Activated CD4-positive, alpha-beta T cell treated with anti-CD3 and anti-CD28 coated beads for 36 hours (primary cell): ENCODE measurements around the gene PIK3CG. TPM values are rescaled to one million over a fixed set of nuclear protein-coding genes. Genes with fewer than 3 reads are reported as not detected.
"Not testable (repeated sequence)": the region's sequence is repeated elsewhere in the genome, so short reads cannot be mapped to it uniquely, and the experiment has no call there.

Experiments
- ATAC-seq: fragments of 200-7000 bp; cut with Tn5 transposase; one replicate; pipeline ENCODE4 v1.10.0; 2021; ENCODE audit warnings: mild to moderate bottlenecking, moderate library complexity
- CTCF ChIA-PET: fragments of 350-600 bp; sonication (Branson Sonifier 250); formaldehyde crosslinking; loops from one replicate; lab custom pipeline; 2021; ENCODE audit warnings: antibody characterized with exemption; lab: Charles Lee
- POLR2A ChIA-PET: fragments of 350-600 bp; sonication (Branson Sonifier 250); formaldehyde crosslinking; loops from one replicate; lab custom pipeline; 2021; ENCODE audit warnings: antibody characterized with exemption, inconsistent platforms; lab: Charles Lee
- DNase-seq: peaks from one replicate; pipeline ENCODE4 v3.0.0-alpha.2; 2020
- H3K27ac Mint-ChIP-seq: one replicate; pipeline ENCODE4 v1.8.0; 2021; ENCODE audit warnings: mixed read lengths
- H3K27me3 Mint-ChIP-seq: one replicate; pipeline ENCODE4 v1.8.0; 2021; ENCODE audit warnings: mixed read lengths
- H3K36me3 Mint-ChIP-seq: one replicate; pipeline ENCODE4 v1.8.0; 2021; ENCODE audit warnings: low read depth, mixed read lengths
- H3K4me1 Mint-ChIP-seq: one replicate; pipeline ENCODE4 v1.8.0; 2021; ENCODE audit warnings: mixed read lengths
- H3K4me3 Mint-ChIP-seq: one replicate; pipeline ENCODE4 v1.8.0; 2021; ENCODE audit warnings: mild to moderate bottlenecking, moderate library complexity, mixed read lengths
- H3K9me3 Mint-ChIP-seq: one replicate; pipeline ENCODE4 v1.8.0; 2021; ENCODE audit warnings: low read depth, mixed read lengths
- intact Hi-C, 2 experiments: fragments of 100-400 bp; cut with DNase I in 1 of 2; cut with micrococcal nuclease in 1 of 2; formaldehyde crosslinking; loops; one replicate each; pipeline versions ENCODE4 v1.14.2 to v1.15.1; 2022 to 2024; cut with DNase I, micrococcal nuclease
- total RNA-seq, 2 experiments: library from RNA; stranded (reverse); gene quantifications; one replicate each; pipeline ENCODE4 v1.2.3, GENCODE V29; 2021

Gene PIK3CG
- total RNA-seq, 2 experiments from 2014 or later = 9.9 to 14.3 TPM

DNA sequence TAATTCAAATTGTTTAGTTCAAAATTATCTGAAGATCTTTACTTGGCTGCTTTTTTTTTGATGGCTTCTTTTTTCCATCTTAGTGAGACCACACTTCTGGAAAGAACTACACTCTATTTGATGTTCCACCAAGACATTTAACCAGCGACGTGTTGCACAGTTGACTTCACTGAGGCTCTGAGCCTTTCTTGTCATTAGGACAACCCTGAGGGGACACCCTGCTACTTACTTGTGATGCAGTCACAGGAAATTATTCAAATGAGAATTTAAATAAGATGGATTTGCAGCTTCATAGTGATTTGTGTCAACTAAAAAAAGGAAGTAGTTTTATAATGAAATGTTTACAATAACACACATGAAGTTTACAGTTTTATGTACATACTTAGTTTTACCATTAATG lies 25.6 kb upstream of the PIK3CG start:
- peaks cover 3% of the 10 kb centered on the region for H3K4me1 Mint-ChIP-seq

GRCh38 chr7:106840342-106840741 lies 24.7 kb upstream of the PIK3CG start:
- Mint-ChIP-seq H3K36me3 (no peaks in the 10 kb centered on the region), H3K4me1 (peaks cover 3% of the 10 kb centered on the region), H3K4me3 (no peak overlapping the region), H3K27me3 (no peaks in the 10 kb centered on the region), H3K9me3 (no peaks in the 10 kb centered on the region), H3K27ac (no peak overlapping the region)
- no peak for ATAC-seq
- intact Hi-C loops = no loop called here
- ChIA-PET CTCF (no interaction called here), POLR2A (no interaction called here)
- no peak for DNase-seq

More for the DNA sequence above, 25.6 kb upstream of the PIK3CG start:
- Mint-ChIP-seq H3K9me3 (no peaks in the 10 kb centered on the region), H3K27ac (no peak overlapping the region), H3K27me3 (no peaks in the 10 kb centered on the region), H3K36me3 (no peaks in the 10 kb centered on the region), H3K4me3 (no peak overlapping the region)
- no peak for ATAC-seq
- ChIA-PET CTCF (interaction anchor here (0.6 kb wide), 1 partner anchor 346 kb away, joined by 3 read pairs; no protein-coding TSS in a partner anchor), POLR2A (no interaction called here)
- intact Hi-C loops = no loop called here
- no peak for DNase-seq

- intact Hi-C loops = no loop called here
- ChIA-PET CTCF (interaction anchor here (0.8 kb wide), 1 partner anchor 12 kb away, joined by 3 read pairs; no protein-coding TSS in a partner anchor), POLR2A (no interaction called here)
- no peaks in the 10 kb centered on the region for H3K36me3 Mint-ChIP-seq
- no peaks in the 10 kb centered on the region for H3K9me3 Mint-ChIP-seq
- no peak overlapping the region for H3K27ac Mint-ChIP-seq
- no peak overlapping the region for H3K4me3 Mint-ChIP-seq
- DNase-seq (no peak), ATAC-seq (no peak)
- H3K27me3 Mint-ChIP-seq = no peaks in the 10 kb centered on the region
- peaks cover 3% of the 10 kb centered on the region for H3K4me1 Mint-ChIP-seq
These were observed 23.1 kb upstream of the PIK3CG start for GRCh38 chr7:106841896-106842390.

DNA sequence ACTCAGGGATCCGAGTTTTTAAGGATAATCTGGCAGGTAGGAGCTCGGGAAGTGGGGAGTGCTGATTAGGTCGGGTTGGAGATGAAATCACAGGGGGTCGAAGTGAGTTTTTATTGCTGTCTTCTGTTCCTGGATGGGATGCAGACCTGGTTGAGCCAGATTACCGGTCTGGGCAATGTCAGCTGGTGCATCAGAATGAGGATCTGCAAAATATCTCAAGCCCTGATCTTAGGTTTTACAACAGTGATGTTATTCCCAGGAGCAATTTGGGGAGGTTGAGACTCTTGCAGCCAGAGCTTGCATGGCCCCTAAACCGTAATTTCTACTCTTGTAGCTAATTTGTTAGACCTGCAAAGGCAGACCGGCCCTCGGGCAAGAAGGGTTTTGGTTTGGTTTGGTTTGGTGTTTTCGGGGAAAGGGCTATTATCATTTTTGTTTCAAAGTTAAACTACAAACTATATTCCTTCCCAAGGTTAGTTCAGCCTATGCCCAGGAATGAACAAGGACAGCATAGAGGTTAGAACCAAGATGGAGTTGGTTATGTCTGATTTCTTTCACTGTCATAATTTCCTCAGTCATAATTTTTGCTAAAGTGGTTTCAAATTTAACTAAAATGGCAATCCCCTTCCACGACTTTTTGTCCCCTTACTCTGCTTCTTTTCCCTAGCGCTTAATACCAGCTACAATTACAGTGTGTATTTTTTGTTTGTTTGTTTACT lies 20.6 kb upstream of the PIK3CG start:
- no peaks in the 10 kb centered on the region for H3K27me3 Mint-ChIP-seq
- DNase-seq = no peak
- no peaks in the 10 kb centered on the region for H3K9me3 Mint-ChIP-seq
- H3K4me1 Mint-ChIP-seq = peaks cover under 1% of the 10 kb centered on the region
- H3K4me3 Mint-ChIP-seq = no peak overlapping the region
- no peaks in the 10 kb centered on the region for H3K36me3 Mint-ChIP-seq
- H3K27ac Mint-ChIP-seq = no peak overlapping the region
- CTCF ChIA-PET = no interaction called here
- intact Hi-C loops = no loop called here
- ATAC-seq = no peak
- POLR2A ChIA-PET = no interaction called here

GRCh38 chr7:106848049-106848448 lies 17.0 kb upstream of the PIK3CG start:
- no peaks in the 10 kb centered on the region for H3K27me3 Mint-ChIP-seq
- H3K9me3 Mint-ChIP-seq = peaks cover 3% of the 10 kb centered on the region
- no peak overlapping the region for H3K27ac Mint-ChIP-seq
- intact Hi-C loops = no loop called here
- no peaks in the 10 kb centered on the region for H3K36me3 Mint-ChIP-seq
- ChIA-PET POLR2A (no interaction called here), CTCF (interaction anchor here (0.7 kb wide), 1 partner anchor 959 kb away, joined by 3 read pairs; no protein-coding TSS in a partner anchor)
- ATAC-seq = no peak
- no peaks in the 10 kb centered on the region for H3K4me1 Mint-ChIP-seq
- no peak for DNase-seq
- no peak overlapping the region for H3K4me3 Mint-ChIP-seq

DNA sequence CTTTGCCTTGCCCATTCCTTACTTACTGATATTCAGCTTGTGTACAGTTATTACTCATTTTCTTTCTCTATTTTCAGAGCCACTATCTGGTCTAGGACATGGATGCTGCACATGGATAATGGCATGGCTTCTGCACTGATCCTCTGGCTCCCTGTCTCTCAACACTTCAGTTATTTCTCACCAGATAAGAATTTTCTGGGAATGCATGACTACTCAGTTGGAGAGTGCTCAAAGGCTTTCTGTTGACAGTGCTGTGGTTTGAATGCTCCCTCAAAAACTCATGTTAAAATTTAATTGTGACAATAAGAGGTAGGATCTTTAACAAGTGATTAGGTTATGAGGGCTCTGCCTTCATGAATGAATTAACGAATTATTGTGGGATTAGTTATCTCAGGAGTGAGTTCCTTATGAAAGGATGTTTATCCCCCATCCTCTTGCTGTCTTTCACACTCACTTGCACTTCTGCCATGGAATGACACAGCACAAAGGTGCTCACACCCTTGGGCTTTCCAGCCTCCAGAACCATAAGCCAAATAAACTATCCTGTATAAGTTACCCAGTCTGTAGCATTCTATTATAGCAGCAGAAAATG lies 16.1 kb upstream of the PIK3CG start:
- Mint-ChIP-seq H3K27me3 (peaks cover 2% of the 10 kb centered on the region), H3K4me1 (no peaks in the 10 kb centered on the region), H3K9me3 (peaks cover 3% of the 10 kb centered on the region), H3K36me3 (no peaks in the 10 kb centered on the region), H3K4me3 (no peak overlapping the region), H3K27ac (no peak overlapping the region)
- no peak for DNase-seq
- ChIA-PET POLR2A (no interaction called here), CTCF (no interaction called here)
- intact Hi-C loops = no loop called here
- no peak for ATAC-seq

DNA sequence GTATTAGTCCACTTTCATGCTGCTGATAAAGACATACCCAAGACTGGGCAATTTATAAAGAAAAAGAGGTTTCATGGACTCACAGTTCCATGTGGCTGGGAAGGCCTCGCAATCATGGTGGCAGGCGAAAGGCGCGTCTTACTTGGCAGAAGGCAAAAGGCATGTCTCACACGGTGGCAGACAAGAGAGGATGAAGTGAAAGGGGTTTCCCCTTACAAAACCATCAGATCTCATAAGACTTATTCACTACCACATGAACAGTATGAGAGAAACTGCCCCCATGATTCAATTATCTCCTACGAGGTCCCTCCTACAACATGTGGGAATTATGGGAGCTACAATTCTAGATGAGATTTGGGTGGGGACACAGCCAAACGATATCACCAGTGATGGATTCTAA lies 13.4 kb upstream of the PIK3CG start:
- H3K4me1 Mint-ChIP-seq, H3K27ac Mint-ChIP-seq, H3K9me3 Mint-ChIP-seq, intact Hi-C loops, DNase-seq, H3K4me3 Mint-ChIP-seq, POLR2A ChIA-PET, H3K27me3 Mint-ChIP-seq, H3K36me3 Mint-ChIP-seq: not testable (repeated sequence)
- CTCF ChIA-PET = interaction anchor here (1.2 kb wide), 1 partner anchor 678 kb away, joined by 3 read pairs; no protein-coding TSS in a partner anchor
- peak; percentile 39 for ATAC-seq

DNA sequence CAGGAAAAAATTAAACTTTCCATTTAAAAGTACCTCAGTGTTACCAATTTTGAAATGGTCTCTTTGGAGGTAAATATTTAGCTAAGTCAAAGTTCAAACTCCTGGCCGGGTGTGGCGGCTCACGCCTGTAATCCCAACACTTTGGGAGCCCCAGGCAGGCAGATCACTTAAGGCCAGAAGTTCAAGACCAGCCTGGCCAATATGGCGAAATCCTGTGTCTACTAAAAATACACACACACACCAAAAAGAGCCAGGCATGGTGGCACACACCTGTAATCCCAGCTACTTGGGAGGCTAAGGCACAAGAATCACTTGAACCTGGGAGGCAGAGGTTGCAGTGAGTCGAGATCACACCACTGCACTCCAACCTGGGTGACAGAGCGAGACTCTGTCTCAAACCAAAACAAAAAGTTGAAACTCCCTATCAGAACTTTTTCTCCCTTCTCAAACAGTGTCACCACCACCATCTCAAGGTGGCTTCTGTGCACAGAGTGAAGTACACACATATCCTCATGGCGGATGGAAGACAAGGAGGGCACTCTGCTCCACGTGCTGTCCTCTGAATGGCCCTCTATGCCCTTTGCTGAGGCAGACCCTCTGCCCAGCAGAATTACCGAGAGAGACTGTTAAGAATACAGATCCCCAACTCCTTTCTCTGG lies 11.7 kb upstream of the PIK3CG start:
- H3K27me3 Mint-ChIP-seq = peaks cover 2% of the 10 kb centered on the region
- intact Hi-C loops = no loop called here
- H3K27ac Mint-ChIP-seq = no peak overlapping the region
- DNase-seq = peak; percentile 4
- POLR2A ChIA-PET = no interaction called here
- ATAC-seq = no peak
- H3K4me3 Mint-ChIP-seq = no peak overlapping the region
- peaks cover 3% of the 10 kb centered on the region for H3K4me1 Mint-ChIP-seq
- H3K9me3 Mint-ChIP-seq = peaks cover 3% of the 10 kb centered on the region
- H3K36me3 Mint-ChIP-seq = no peaks in the 10 kb centered on the region
- CTCF ChIA-PET = interaction anchor here (0.7 kb wide), 1 partner anchor 499 kb away, joined by 3 read pairs; no protein-coding TSS in a partner anchor

DNA sequence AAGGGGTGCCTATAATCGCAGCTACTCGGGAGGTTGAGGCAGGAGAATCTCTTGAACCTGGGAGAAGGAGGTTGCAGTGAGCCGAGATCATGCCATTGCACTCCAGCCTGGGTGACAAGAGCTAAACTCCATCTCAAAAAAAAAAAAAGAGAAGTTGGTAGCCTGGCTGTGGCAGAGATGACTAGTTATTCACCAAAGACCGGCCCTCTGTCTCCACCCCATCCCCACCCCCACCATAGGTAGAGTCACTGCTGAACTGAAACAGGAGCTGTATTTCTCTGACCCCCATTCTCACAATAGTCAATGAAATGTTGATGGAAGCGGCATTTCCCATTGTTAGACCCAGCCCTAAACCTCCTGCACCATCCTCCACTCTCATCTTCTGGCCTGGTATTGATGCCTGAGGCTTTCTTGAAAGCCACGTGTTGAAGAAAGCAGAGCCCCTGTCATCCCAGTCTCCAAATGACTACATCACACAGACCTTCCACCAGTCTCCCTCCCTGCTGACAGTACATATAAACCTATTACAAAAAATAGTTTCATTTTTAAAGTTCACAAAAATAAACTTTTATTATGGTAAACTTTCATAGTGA lies 9.4 kb upstream of the PIK3CG start:
- Mint-ChIP-seq H3K27ac (no peak overlapping the region), H3K9me3 (peaks cover 3% of the 10 kb centered on the region), H3K36me3 (no peaks in the 10 kb centered on the region), H3K4me1 (peaks cover 3% of the 10 kb centered on the region), H3K27me3 (peaks cover 2% of the 10 kb centered on the region), H3K4me3 (no peak overlapping the region)
- intact Hi-C loops = no loop called here
- ChIA-PET POLR2A (no interaction called here), CTCF (interaction anchor here (0.6 kb wide), 1 partner anchor 64 kb away, joined by 3 read pairs; no protein-coding TSS in a partner anchor)
- ATAC-seq = peak; percentile 76
- DNase-seq = peak; percentile 13

DNA sequence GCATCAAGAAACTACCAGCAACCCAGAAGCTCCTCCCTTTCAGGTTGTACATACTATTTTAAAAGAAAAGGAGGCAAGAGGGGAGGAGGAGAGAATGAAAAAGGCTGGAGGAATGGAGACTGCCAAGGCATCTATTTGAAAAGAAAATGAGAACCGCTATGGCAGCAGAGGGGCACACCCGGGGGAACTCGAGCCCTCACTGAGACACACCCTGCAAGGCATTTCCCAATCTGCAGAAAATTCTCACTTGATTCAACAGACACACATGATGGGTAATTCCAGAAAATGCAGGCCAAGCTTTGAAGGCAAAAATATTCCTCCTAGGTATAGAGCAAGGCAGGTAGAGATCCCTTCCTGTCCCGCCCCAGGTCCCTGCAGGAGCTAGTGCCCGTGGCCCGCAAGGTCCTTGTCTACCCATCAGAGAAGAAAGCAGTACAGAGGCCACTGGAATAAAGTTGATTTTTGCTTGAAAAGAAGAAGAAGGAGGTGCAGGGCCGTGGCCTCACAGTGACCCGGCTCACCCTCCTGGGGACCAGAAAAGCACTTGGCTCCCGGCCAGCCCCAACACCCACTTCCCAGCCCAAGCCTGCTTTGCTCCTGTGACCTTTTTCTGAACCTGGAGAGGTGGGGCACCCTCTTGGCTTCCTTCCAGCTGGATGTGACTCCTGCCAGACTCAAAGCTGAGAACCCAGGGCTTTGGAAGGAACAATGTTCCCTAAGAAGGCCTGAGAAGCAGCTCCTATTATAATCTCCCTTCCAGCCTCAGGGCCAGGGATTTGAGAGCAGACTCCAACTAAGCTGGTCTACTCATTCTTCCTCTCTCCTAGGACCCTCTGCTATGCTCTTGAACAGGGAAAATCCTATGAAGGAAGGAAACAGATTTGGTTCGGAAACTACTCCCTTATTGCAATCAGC lies 6.2 kb upstream of the PIK3CG start:
- Mint-ChIP-seq H3K4me1 (peaks cover 28% of the 10 kb centered on the region), H3K4me3 (no peak overlapping the region), H3K9me3 (no peaks in the 10 kb centered on the region), H3K27ac (no peak overlapping the region), H3K36me3 (no peaks in the 10 kb centered on the region), H3K27me3 (no peaks in the 10 kb centered on the region)
- intact Hi-C loops = no loop called here
- CTCF ChIA-PET = interaction anchor here (0.7 to 1.2 kb wide), 3 partner anchors 10 to 987 kb away, joined by 3 read pairs; no protein-coding TSS in a partner anchor
- DNase-seq (peak; percentile 16), ATAC-seq (no peak)
- POLR2A ChIA-PET = no interaction called here
